Stimulated activated naive CD8-positive, alpha-beta T cell treated with anti-CD3 and anti-CD28 coated beads, Interleukin-15, amount 100 ng/mL, for 72 hours (primary cell): Measurements from ENCODE around the gene ADRA2B.
A peak's percentile ranks its signal among the peaks of the same experiment; 100 is the strongest.

ENCODE experiments used
- ATAC-seq: fragments of 150-1000 bp; cut with Tn5 transposase; 2 replicates; pipeline ENCODE4 v1.10.0; 2021; ENCODE audit warnings: mild to moderate bottlenecking, moderate library complexity
- DNase-seq, 2 donors: peaks; one replicate each; pipeline ENCODE4 v3.0.0; 2021 to 2022
- H3K27ac Mint-ChIP-seq, 2 donors: one replicate each; pipeline ENCODE4 v1.8.0; 2022; ENCODE audit warnings: mild to moderate bottlenecking in 2 of 2, mixed read lengths in 2 of 2, moderate library complexity in 2 of 2
- H3K27me3 Mint-ChIP-seq: one replicate; pipeline ENCODE4 v1.8.0; 2022; ENCODE audit warnings: mixed read lengths
- H3K4me1 Mint-ChIP-seq: one replicate; pipeline ENCODE4 v1.8.0; 2022; ENCODE audit warnings: mild to moderate bottlenecking, mixed read lengths
- H3K4me3 Mint-ChIP-seq, 2 donors: one replicate each; pipeline ENCODE4 v1.8.0; 2022; ENCODE audit warnings: mild to moderate bottlenecking in 2 of 2, mixed read lengths in 2 of 2, moderate library complexity in 1 of 2
- H3K9me3 Mint-ChIP-seq, 2 donors: one replicate each; pipeline ENCODE4 v1.8.0; 2022; ENCODE audit warnings: mixed read lengths in 2 of 2

ADRA2B gene

DNA sequence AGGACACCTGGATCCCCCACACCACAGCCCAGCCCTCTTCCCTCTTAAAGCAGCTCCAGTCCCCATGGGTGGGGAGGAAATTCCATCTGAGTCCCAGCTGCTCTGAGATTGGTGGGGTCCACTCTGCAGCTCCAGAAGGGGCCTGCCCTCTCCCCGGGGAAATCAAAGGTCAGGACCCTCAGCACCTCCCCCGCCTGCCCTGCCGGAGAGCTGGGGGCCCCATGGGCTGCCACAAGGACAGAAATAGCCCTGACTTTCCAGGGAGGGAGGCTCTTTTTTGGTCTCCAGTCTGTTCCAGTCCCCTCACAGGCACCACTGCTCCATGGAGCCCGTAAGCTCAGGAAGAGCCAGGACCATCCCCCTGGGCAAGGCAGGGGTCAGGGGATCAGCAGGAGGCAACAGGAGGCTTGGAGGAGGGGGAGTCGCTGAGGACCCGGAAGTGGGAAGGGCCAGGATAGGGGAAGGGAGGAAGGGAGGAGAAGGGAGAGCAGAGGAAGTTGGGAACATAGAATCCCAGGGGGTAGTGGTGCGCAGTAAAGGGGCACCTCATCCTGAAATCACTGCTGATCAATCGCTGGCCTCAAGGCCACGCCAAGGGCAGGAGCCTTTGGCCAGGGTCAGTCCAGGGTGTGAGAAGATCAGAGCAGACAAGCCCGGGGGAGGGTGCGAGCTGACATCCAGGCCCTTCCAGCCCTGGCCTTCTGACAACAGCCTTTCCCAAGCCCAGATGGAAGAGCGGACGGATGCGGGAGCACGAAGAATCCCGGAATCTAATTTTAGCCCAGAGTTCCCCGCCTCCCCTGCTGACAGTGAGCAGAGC is 7.6 kb downstream of the ADRA2B start:
- Mint-ChIP-seq H3K9me3 (peaks cover 10 to 17% of the 10 kb centered on the region in 2 donors), H3K27me3 (peaks cover 12% of the 10 kb centered on the region), H3K4me1 (no peaks in the 10 kb centered on the region), H3K4me3 (no peak overlapping the region), H3K27ac (peak overlapping the region in 1 of 2 donors; percentile 15)
- DNase-seq: no peak
- ATAC-seq: no peak

DNA sequence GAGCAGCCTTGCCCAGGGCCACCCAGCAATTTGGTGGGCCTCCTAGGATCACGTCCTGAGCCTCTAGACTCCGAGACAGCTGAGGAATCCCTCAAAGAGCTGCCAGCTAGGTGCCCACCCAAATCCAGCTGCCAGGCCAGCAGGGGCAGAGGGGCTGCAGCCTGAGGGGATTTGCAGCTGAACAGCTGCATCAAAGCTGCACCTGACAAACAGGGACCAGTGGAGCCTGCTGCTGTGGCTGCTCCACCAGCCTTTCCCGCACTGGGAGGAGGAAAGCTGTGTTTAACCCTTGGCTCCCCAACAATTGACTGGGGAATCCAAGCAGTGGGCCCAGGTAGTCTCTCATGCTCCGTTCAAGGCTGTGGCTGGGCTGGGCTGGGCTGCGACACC is 8.2 kb downstream of the ADRA2B start:
- peaks cover 12% of the 10 kb centered on the region for H3K27me3 Mint-ChIP-seq
- H3K9me3 Mint-ChIP-seq: peaks cover 10 to 17% of the 10 kb centered on the region in 2 donors
- no peak for DNase-seq
- no peak overlapping the region for H3K27ac Mint-ChIP-seq
- no peak overlapping the region for H3K4me3 Mint-ChIP-seq
- no peaks in the 10 kb centered on the region for H3K4me1 Mint-ChIP-seq
- ATAC-seq: no peak

GRCh38 chr2:96107708-96108065 is 8.7 kb downstream of the ADRA2B start:
- DNase-seq: no peak
- Mint-ChIP-seq H3K9me3 (peaks cover 10 to 17% of the 10 kb centered on the region in 2 donors), H3K4me3 (no peak overlapping the region), H3K27ac (no peak overlapping the region), H3K27me3 (peaks cover 12% of the 10 kb centered on the region), H3K4me1 (no peaks in the 10 kb centered on the region)
- no peak for ATAC-seq

DNA sequence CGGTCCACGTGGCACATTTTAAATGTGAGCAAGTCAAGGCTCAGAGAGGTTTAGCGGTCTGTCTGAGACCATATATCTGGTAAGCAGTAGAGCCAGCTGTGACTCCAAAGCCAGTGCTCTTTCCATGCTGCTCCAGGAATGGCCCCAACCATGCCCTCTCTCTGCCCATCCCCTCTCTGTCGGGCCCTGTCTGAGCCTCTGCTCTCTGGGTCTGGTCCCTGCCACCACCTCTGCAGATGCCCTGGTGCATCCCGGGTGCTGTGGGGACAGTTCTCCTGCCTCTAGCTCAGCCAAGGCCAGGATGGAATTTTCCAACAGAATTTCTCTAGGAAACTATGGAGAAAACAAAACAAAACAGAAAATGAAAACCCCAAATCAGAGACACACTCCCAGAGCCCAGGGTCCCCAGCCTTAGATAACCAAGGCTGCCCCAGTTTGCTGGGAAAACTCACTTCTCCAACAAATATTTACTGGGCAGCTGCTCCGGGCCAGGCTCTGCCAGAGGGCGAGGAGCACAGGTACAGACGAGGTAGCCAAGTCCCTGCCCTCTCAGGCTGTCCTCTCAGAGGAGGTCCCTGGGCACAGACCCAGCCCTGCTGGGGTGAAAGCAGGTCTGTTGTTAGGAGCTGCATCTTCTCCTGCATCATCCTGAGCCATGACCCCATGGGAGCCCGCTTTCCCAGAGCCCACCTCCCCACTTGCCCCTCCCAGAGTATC is 9.2 kb downstream of the ADRA2B start:
- peaks cover 12% of the 10 kb centered on the region for H3K27me3 Mint-ChIP-seq
- H3K4me1 Mint-ChIP-seq: no peaks in the 10 kb centered on the region
- H3K4me3 Mint-ChIP-seq: no peak overlapping the region
- no peak overlapping the region for H3K27ac Mint-ChIP-seq
- ATAC-seq (no peak), DNase-seq (no peak)
- peaks cover 10 to 17% of the 10 kb centered on the region in 2 donors for H3K9me3 Mint-ChIP-seq

DNA sequence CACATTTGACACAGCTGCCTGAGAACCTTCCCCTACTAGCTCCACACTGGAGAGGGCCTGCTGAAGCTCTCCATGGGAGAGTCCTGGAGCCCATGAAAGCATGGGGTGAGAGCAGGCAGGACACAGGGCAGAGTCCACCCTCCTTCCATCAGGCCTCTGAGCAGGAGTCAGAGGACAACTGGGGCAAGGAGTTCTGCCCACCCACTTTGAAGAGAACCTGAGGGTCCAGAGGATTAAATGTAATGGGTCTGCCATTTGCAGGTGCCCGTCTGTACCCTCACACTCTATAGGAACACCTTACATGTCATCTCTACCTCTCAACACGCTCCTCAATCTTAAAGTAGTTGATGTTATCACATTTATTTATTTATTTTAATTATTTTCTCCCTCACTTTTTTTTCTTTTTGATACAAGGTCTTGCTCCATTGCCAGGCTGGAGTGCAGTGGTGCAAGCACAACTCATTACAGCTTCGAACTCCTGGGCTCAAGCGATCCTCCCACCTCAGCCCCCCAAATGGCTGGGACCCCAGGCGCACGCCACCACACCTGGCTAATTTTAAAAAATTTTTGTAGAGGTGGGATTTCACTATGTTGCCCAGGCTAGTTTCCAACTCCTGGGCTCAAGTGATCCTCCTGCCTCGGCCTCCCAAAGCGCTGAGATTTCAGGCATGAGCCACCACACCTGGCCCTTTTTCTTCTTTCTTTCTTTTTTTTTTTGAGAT is 10.2 kb downstream of the ADRA2B start:
- Mint-ChIP-seq H3K9me3 (peaks cover 10 to 17% of the 10 kb centered on the region in 2 donors), H3K4me3 (no peak overlapping the region), H3K27me3 (peaks cover 12% of the 10 kb centered on the region), H3K27ac (no peak overlapping the region), H3K4me1 (no peaks in the 10 kb centered on the region)
- no peak for DNase-seq
- no peak for ATAC-seq

- no peaks in the 10 kb centered on the region for H3K4me1 Mint-ChIP-seq
- ATAC-seq: no peak
- no peak overlapping the region for H3K4me3 Mint-ChIP-seq
- peaks cover 12% of the 10 kb centered on the region for H3K27me3 Mint-ChIP-seq
- H3K27ac Mint-ChIP-seq: no peak overlapping the region
- DNase-seq: no peak
- peaks cover 10 to 17% of the 10 kb centered on the region in 2 donors for H3K9me3 Mint-ChIP-seq
Measured at GRCh38 chr2:96105152-96105915, 11.0 kb downstream of the ADRA2B start.

- ATAC-seq: no peak
- peaks cover 12% of the 10 kb centered on the region for H3K27me3 Mint-ChIP-seq
- H3K27ac Mint-ChIP-seq: no peak overlapping the region
- no peak overlapping the region for H3K4me3 Mint-ChIP-seq
- H3K9me3 Mint-ChIP-seq: peaks cover 10 to 17% of the 10 kb centered on the region in 2 donors
- no peaks in the 10 kb centered on the region for H3K4me1 Mint-ChIP-seq
- DNase-seq: peak in 1 of 2 donors; percentile 6
Measured at GRCh38 chr2:96104487-96104861, 11.9 kb downstream of the ADRA2B start.

GRCh38 chr2:96103761-96104486 is 12.4 kb downstream of the ADRA2B start:
- ATAC-seq: no peak
- Mint-ChIP-seq H3K9me3 (peaks cover 10 to 17% of the 10 kb centered on the region in 2 donors), H3K4me1 (no peaks in the 10 kb centered on the region), H3K4me3 (no peak overlapping the region), H3K27me3 (peaks cover 10% of the 10 kb centered on the region), H3K27ac (no peak overlapping the region)
- peak in 1 of 2 donors; percentile 5 for DNase-seq

DNA sequence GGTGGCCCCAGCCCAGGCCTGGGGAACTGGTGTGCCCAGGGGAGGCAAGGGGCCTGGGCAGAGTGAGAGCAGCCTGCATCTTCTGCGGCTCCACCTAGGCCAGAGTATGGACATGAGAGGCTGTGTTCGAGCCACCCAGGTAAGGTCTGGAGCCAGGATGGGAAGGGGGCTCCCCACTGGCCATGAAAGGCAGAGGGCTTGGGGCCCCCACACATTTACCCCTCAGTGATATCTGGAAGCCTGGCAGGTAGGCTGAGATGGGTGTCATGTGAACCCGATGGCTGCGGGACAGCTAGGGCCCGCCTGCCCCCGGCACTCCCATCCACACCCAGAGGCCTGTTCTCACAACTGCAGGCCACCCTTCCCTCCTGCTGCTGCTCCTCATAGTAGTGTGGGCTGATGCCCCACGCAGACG is 13.2 kb downstream of the ADRA2B start:
- Mint-ChIP-seq H3K9me3 (peaks cover 10 to 17% of the 10 kb centered on the region in 2 donors), H3K4me3 (no peak overlapping the region), H3K27me3 (peaks cover 3% of the 10 kb centered on the region), H3K4me1 (no peaks in the 10 kb centered on the region), H3K27ac (no peak overlapping the region)
- no peak for ATAC-seq
- no peak for DNase-seq

GRCh38 chr2:96102596-96103186 is 13.7 kb downstream of the ADRA2B start:
- Mint-ChIP-seq H3K27me3 (no peaks in the 10 kb centered on the region), H3K9me3 (peaks cover 10 to 17% of the 10 kb centered on the region in 2 donors), H3K4me1 (no peaks in the 10 kb centered on the region), H3K27ac (no peak overlapping the region), H3K4me3 (no peak overlapping the region)
- DNase-seq: peak in 1 of 2 donors; percentile 4
- ATAC-seq: no peak

GRCh38 chr2:96100893-96101304 is 15.5 kb downstream of the ADRA2B start:
- H3K9me3 Mint-ChIP-seq: peaks cover 10 to 15% of the 10 kb centered on the region in 2 donors
- no peak overlapping the region for H3K4me3 Mint-ChIP-seq
- no peak overlapping the region for H3K27ac Mint-ChIP-seq
- H3K27me3 Mint-ChIP-seq: no peaks in the 10 kb centered on the region
- ATAC-seq: no peak
- DNase-seq: peak in 1 of 2 donors; percentile 2
- H3K4me1 Mint-ChIP-seq: no peaks in the 10 kb centered on the region

GRCh38 chr2:96099861-96100798 is 16.2 kb downstream of the ADRA2B start:
- peaks cover 4 to 7% of the 10 kb centered on the region in 2 donors for H3K9me3 Mint-ChIP-seq
- H3K4me1 Mint-ChIP-seq: no peaks in the 10 kb centered on the region
- no peak overlapping the region for H3K27ac Mint-ChIP-seq
- no peak overlapping the region for H3K4me3 Mint-ChIP-seq
- no peaks in the 10 kb centered on the region for H3K27me3 Mint-ChIP-seq
- DNase-seq: peak in 1 of 2 donors; percentile 4
- peak; percentile 35 for ATAC-seq

- peak; percentile 0 to 3 for DNase-seq
Measured at GRCh38 chr2:96098900-96099590, 17.3 kb downstream of the ADRA2B start.

More at GRCh38 chr2:96098900-96099590, 17.3 kb downstream of the ADRA2B start:
- H3K4me1 Mint-ChIP-seq: no peaks in the 10 kb centered on the region
- H3K4me3 Mint-ChIP-seq: no peak overlapping the region
- ATAC-seq: no peak
- H3K9me3 Mint-ChIP-seq: no peaks in the 10 kb centered on the region
- no peaks in the 10 kb centered on the region for H3K27me3 Mint-ChIP-seq
- peak overlapping the region in 1 of 2 donors; percentile 67 for H3K27ac Mint-ChIP-seq
